ENCODE measurements around the gene SPEN. TPM values are rescaled to one million over a fixed set of nuclear protein-coding genes. Genes with fewer than 3 reads are reported as not detected.
A peak's percentile ranks its signal among the peaks of the same experiment; 100 is the strongest.

SPEN gene
- polyA plus RNA-seq, 1 donor (not counting 4 experiments of a cell fraction or from before 2014, with no cell fraction given), result 8.9 TPM

- H3K4me3 ChIP-seq (ENCODE audit: control insufficient read depth in 2 of 3, extremely low read depth in 1 of 3, insufficient read depth in 2 of 3, low read depth in 1 of 3, low read length in 3 of 3), result peak overlapping the region; percentile 62 to 93 (median 77)
- H3K4me2 ChIP-seq (ENCODE audit: control insufficient read depth, extremely low read depth, insufficient read depth, low read depth, low read length), result peak overlapping the region; percentile 99
- FAIRE-seq (no peak), DNase-seq (ENCODE audit: low read depth, low spot score) (peak; percentile 36)
- H3K9ac ChIP-seq (ENCODE audit: control insufficient read depth, extremely low read depth, insufficient read depth, low read length), result peak overlapping the region; percentile 99
- H3K9me1 ChIP-seq (ENCODE audit: control insufficient read depth, extremely low read depth, insufficient read depth, low read length), result no peaks in the 10 kb centered on the region
- H2AFZ ChIP-seq (ENCODE audit: control insufficient read depth, low read length), result peak overlapping the region; percentile 70
- no peaks in the 10 kb centered on the region for H3K27me3 ChIP-seq (ENCODE audit: control insufficient read depth, extremely low read depth, insufficient read depth, low read length)
- peaks cover 69% of the 10 kb centered on the region for H3K79me2 ChIP-seq (ENCODE audit: control insufficient read depth, insufficient read depth, low read length)
- TF ChIP-seq CTCF (optimal IDR thresholded peaks at IDR 0.05 in 1 of 3, IDR thresholded peaks at IDR 0.05 in 1 of 3, conservative IDR thresholded peaks at IDR 0.05 in 1 of 3; ENCODE audit: extremely low read depth in 1 of 3, insufficient read depth in 2 of 3, low read length in 3 of 3), result no peak
- TF ChIP-seq EZH2 (IDR thresholded peaks at IDR 0.05; ENCODE audit: low read length), result no peak
- H3K36me3 ChIP-seq (ENCODE audit: control insufficient read depth in 2 of 2, extremely low read depth in 1 of 2, insufficient read depth in 2 of 2, low read length in 2 of 2), result no peaks in the 10 kb centered on the region
- H3K9me3 ChIP-seq (ENCODE audit: control insufficient read depth, low read depth, low read length), result no peaks in the 10 kb centered on the region
- no peaks in the 10 kb centered on the region for H4K20me1 ChIP-seq (ENCODE audit: control insufficient read depth, extremely low read depth, insufficient read depth, low read length)
- H3K27ac ChIP-seq (ENCODE audit: control insufficient read depth, insufficient read depth, low read length), result peak overlapping the region; percentile 95
- H3K4me1 ChIP-seq (ENCODE audit: control insufficient read depth, extremely low read depth, insufficient read depth, low read length), result peaks cover 26% of the 10 kb centered on the region
- dilution Hi-C loops (cut with MboI; ENCODE audit: extremely low pct_ligation_motif_present, low sequenced_read_pairs), result no loop called here
Observed at GRCh38 chr1:15848929-15849774, 1.6 kb downstream of the SPEN start.

- dilution Hi-C loops (cut with MboI; ENCODE audit: extremely low pct_ligation_motif_present, low sequenced_read_pairs), result no loop called here
- peak overlapping the region; percentile 99 for H3K9ac ChIP-seq (ENCODE audit: control insufficient read depth, extremely low read depth, insufficient read depth, low read length)
- peaks cover 76% of the 10 kb centered on the region for H3K79me2 ChIP-seq (ENCODE audit: control insufficient read depth, insufficient read depth, low read length)
- peak overlapping the region; percentile 99 for H3K4me2 ChIP-seq (ENCODE audit: control insufficient read depth, extremely low read depth, insufficient read depth, low read depth, low read length)
- peak overlapping the region; percentile 70 for H2AFZ ChIP-seq (ENCODE audit: control insufficient read depth, low read length)
- H3K27ac ChIP-seq (ENCODE audit: control insufficient read depth, insufficient read depth, low read length), result peak overlapping the region; percentile 95
- no peaks in the 10 kb centered on the region for H3K36me3 ChIP-seq (ENCODE audit: control insufficient read depth in 2 of 2, extremely low read depth in 1 of 2, insufficient read depth in 2 of 2, low read length in 2 of 2)
- H4K20me1 ChIP-seq (ENCODE audit: control insufficient read depth, extremely low read depth, insufficient read depth, low read length), result no peaks in the 10 kb centered on the region
- peak overlapping the region; percentile 62 to 93 (median 77) for H3K4me3 ChIP-seq (ENCODE audit: control insufficient read depth in 2 of 3, extremely low read depth in 1 of 3, insufficient read depth in 2 of 3, low read depth in 1 of 3, low read length in 3 of 3)
- TF ChIP-seq EZH2 (IDR thresholded peaks at IDR 0.05; ENCODE audit: low read length) (no peak), CTCF (optimal IDR thresholded peaks at IDR 0.05 in 1 of 3, IDR thresholded peaks at IDR 0.05 in 1 of 3, conservative IDR thresholded peaks at IDR 0.05 in 1 of 3; ENCODE audit: extremely low read depth in 1 of 3, insufficient read depth in 2 of 3, low read length in 3 of 3) (no peak)
- H3K27me3 ChIP-seq (ENCODE audit: control insufficient read depth, extremely low read depth, insufficient read depth, low read length), result no peaks in the 10 kb centered on the region
- H3K9me1 ChIP-seq (ENCODE audit: control insufficient read depth, extremely low read depth, insufficient read depth, low read length), result no peaks in the 10 kb centered on the region
- H3K9me3 ChIP-seq (ENCODE audit: control insufficient read depth, low read depth, low read length), result no peaks in the 10 kb centered on the region
- H3K4me1 ChIP-seq (ENCODE audit: control insufficient read depth, extremely low read depth, insufficient read depth, low read length), result peaks cover 26% of the 10 kb centered on the region
- FAIRE-seq (no peak), DNase-seq (ENCODE audit: low read depth, low spot score) (no peak)
Observed at GRCh38 chr1:15849775-15850324, 2.3 kb downstream of the SPEN start.

All from keratinocyte (primary cell).